Lower leg skin (tissue), 3 donors: ENCODE measurements around the gene NAALADL2.

Experiments
- CTCF ChIP-seq, 3 donors: fragments of 450-650 bp; IDR thresholded peaks; one replicate each; pipeline ENCODE4 v1.5.1; 2016; ENCODE audit warnings: antibody characterized with exemption in 3 of 3, mild to moderate bottlenecking in 3 of 3, moderate library complexity in 2 of 3
- POLR2A ChIP-seq, 2 donors: fragments of 450-650 bp; IDR thresholded peaks; one replicate each; pipeline ENCODE4 v1.6.1; 2016 to 2017; ENCODE audit warnings: antibody characterized with exemption in 2 of 2, mild to moderate bottlenecking in 1 of 2, moderate library complexity in 1 of 2

GRCh38 chr3:175445741-175446140 lies 586.6 kb downstream of the NAALADL2 start:
- TF ChIP-seq CTCF (IDR thresholded peaks at IDR 0.05) = no peak
- no peak for TF ChIP-seq POLR2A (IDR thresholded peaks at IDR 0.05)
